ENCODE data around the gene CMC4. TPM values are rescaled to one million over a fixed set of nuclear protein-coding genes. Genes with fewer than 3 reads are reported as not detected.

The CMC4 gene
- polyA plus RNA-seq, 2 donors, result 10.1 to 14.2 TPM

- 0 to 31% methylated on average over 22 to 25 of the region's 25 CpGs for WGBS, 2 donors
- H3K4me3 ChIP-seq (ENCODE audit: low read depth in 1 of 2, low read length in 2 of 2), result peak overlapping the region; percentile 67 to 79
These were observed 851 bp upstream of the CMC4 start for GRCh38 chrX:155071694-155072280.

GRCh38 chrX:155070663-155070974 lies 317 bp downstream of the CMC4 start:
- WGBS, 2 donors, result 2 to 33% methylated on average over 16 of the region's 16 CpGs
- peak overlapping the region; percentile 69 to 91 for H3K27ac ChIP-seq (ENCODE audit: low read depth in 2 of 2, low read length in 1 of 2)

More at GRCh38 chrX:155071694-155072280, 851 bp upstream of the CMC4 start:
- H3K27ac ChIP-seq (ENCODE audit: low read depth in 2 of 2, low read length in 1 of 2), result peak overlapping the region; percentile 78 to 87
- H3K9me3 ChIP-seq (ENCODE audit: control insufficient read depth in 2 of 2, insufficient read depth in 1 of 2, low read depth in 1 of 2, low read length in 1 of 2), result no peaks in the 10 kb centered on the region
- no peaks in the 10 kb centered on the region for H3K36me3 ChIP-seq (ENCODE audit: control insufficient read depth in 2 of 2, insufficient read depth in 2 of 2, low read length in 1 of 2)
- H3K4me1 ChIP-seq (ENCODE audit: control insufficient read depth in 2 of 2, insufficient read depth in 2 of 2, low read length in 1 of 2), result no peaks in the 10 kb centered on the region
- no peaks in the 10 kb centered on the region for H3K27me3 ChIP-seq (ENCODE audit: control insufficient read depth in 1 of 2, insufficient read depth in 2 of 2, low read length in 2 of 2)

GRCh38 chrX:155070038-155070437 lies 898 bp downstream of the CMC4 start:
- Histone ChIP-seq H3K4me3 (ENCODE audit: low read depth in 1 of 2, low read length in 2 of 2) (peak overlapping the region; percentile 43 to 46), H3K9me3 (ENCODE audit: control insufficient read depth in 2 of 2, insufficient read depth in 1 of 2, low read depth in 1 of 2, low read length in 1 of 2) (no peaks in the 10 kb centered on the region), H3K4me1 (ENCODE audit: control insufficient read depth in 2 of 2, insufficient read depth in 2 of 2, low read length in 1 of 2) (no peaks in the 10 kb centered on the region), H3K27me3 (ENCODE audit: control insufficient read depth in 1 of 2, insufficient read depth in 2 of 2, low read length in 2 of 2) (no peaks in the 10 kb centered on the region), H3K36me3 (ENCODE audit: control insufficient read depth in 2 of 2, insufficient read depth in 2 of 2, low read length in 1 of 2) (no peaks in the 10 kb centered on the region), H3K27ac (ENCODE audit: low read depth in 2 of 2, low read length in 1 of 2) (no peak overlapping the region)
- WGBS, 2 donors, result 3 to 37% methylated on average over 12 of the region's 12 CpGs

More at GRCh38 chrX:155070663-155070974, 317 bp downstream of the CMC4 start:
- Histone ChIP-seq H3K27me3 (ENCODE audit: control insufficient read depth in 1 of 2, insufficient read depth in 2 of 2, low read length in 2 of 2) (no peaks in the 10 kb centered on the region), H3K4me3 (ENCODE audit: low read depth in 1 of 2, low read length in 2 of 2) (peak overlapping the region; percentile 46 to 47), H3K4me1 (ENCODE audit: control insufficient read depth in 2 of 2, insufficient read depth in 2 of 2, low read length in 1 of 2) (no peaks in the 10 kb centered on the region), H3K9me3 (ENCODE audit: control insufficient read depth in 2 of 2, insufficient read depth in 1 of 2, low read depth in 1 of 2, low read length in 1 of 2) (no peaks in the 10 kb centered on the region), H3K36me3 (ENCODE audit: control insufficient read depth in 2 of 2, insufficient read depth in 2 of 2, low read length in 1 of 2) (no peaks in the 10 kb centered on the region)

GRCh38 chrX:155069414-155069813 lies 1.5 kb downstream of the CMC4 start:
- H3K4me3 ChIP-seq (ENCODE audit: low read depth in 1 of 2, low read length in 2 of 2), result peak overlapping the region in 1 of 2 donors; percentile 46
- WGBS, 2 donors, result 68 to 74% methylated on average over 1 of the region's 1 CpG
- H3K36me3 ChIP-seq (ENCODE audit: control insufficient read depth in 2 of 2, insufficient read depth in 2 of 2, low read length in 1 of 2), result no peaks in the 10 kb centered on the region
- H3K27me3 ChIP-seq (ENCODE audit: control insufficient read depth in 1 of 2, insufficient read depth in 2 of 2, low read length in 2 of 2), result no peaks in the 10 kb centered on the region
- H3K4me1 ChIP-seq (ENCODE audit: control insufficient read depth in 2 of 2, insufficient read depth in 2 of 2, low read length in 1 of 2), result no peaks in the 10 kb centered on the region
- no peak overlapping the region for H3K27ac ChIP-seq (ENCODE audit: low read depth in 2 of 2, low read length in 1 of 2)
- no peaks in the 10 kb centered on the region for H3K9me3 ChIP-seq (ENCODE audit: control insufficient read depth in 2 of 2, insufficient read depth in 1 of 2, low read depth in 1 of 2, low read length in 1 of 2)

- Histone ChIP-seq H3K36me3 (ENCODE audit: control insufficient read depth in 2 of 2, insufficient read depth in 2 of 2, low read length in 1 of 2) (no peaks in the 10 kb centered on the region), H3K9me3 (ENCODE audit: control insufficient read depth in 2 of 2, insufficient read depth in 1 of 2, low read depth in 1 of 2, low read length in 1 of 2) (no peaks in the 10 kb centered on the region), H3K4me1 (ENCODE audit: control insufficient read depth in 2 of 2, insufficient read depth in 2 of 2, low read length in 1 of 2) (no peaks in the 10 kb centered on the region), H3K4me3 (ENCODE audit: low read depth in 1 of 2, low read length in 2 of 2) (no peak overlapping the region), H3K27ac (ENCODE audit: low read depth in 2 of 2, low read length in 1 of 2) (no peak overlapping the region), H3K27me3 (ENCODE audit: control insufficient read depth in 1 of 2, insufficient read depth in 2 of 2, low read length in 2 of 2) (no peaks in the 10 kb centered on the region)
- 41 to 63% methylated on average over 1 of the region's 1 CpG for WGBS, 2 donors
These were observed 2.8 kb downstream of the CMC4 start for GRCh38 chrX:155068165-155068564.

GRCh38 chrX:155065035-155065734 lies 5.8 kb downstream of the CMC4 start:
- no peaks in the 10 kb centered on the region for H3K36me3 ChIP-seq (ENCODE audit: control insufficient read depth in 2 of 2, insufficient read depth in 2 of 2, low read length in 1 of 2)
- H3K9me3 ChIP-seq (ENCODE audit: control insufficient read depth in 2 of 2, insufficient read depth in 1 of 2, low read depth in 1 of 2, low read length in 1 of 2), result no peaks in the 10 kb centered on the region
- no peak overlapping the region for H3K27ac ChIP-seq (ENCODE audit: low read depth in 2 of 2, low read length in 1 of 2)
- WGBS, 2 donors, result 69 to 77% methylated on average over 8 of the region's 8 CpGs
- no peaks in the 10 kb centered on the region for H3K4me1 ChIP-seq (ENCODE audit: control insufficient read depth in 2 of 2, insufficient read depth in 2 of 2, low read length in 1 of 2)
- no peak overlapping the region for H3K4me3 ChIP-seq (ENCODE audit: low read depth in 1 of 2, low read length in 2 of 2)
- no peaks in the 10 kb centered on the region for H3K27me3 ChIP-seq (ENCODE audit: control insufficient read depth in 1 of 2, insufficient read depth in 2 of 2, low read length in 2 of 2)

DNA sequence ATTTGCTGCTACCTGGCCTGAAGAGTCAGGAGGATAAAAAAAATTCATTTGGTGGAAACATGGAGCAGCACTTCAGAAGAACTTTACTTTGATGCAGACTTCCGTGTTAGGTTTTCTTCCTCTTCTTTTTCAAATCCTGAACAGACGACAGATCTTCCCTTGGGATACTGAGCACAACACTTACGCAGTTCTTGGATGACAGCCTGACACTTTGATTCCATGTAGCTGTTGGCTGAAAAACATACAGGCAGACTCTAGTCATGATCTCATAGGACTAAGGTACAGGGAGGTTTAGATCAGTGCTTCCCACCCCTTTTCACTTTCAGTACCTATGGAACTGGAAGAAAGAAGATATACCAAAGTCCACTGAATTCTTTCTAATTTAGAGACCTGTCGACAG lies 9.2 kb downstream of the CMC4 start:
- WGBS, 2 donors, result 68 to 74% methylated on average over 4 of the region's 4 CpGs
- Histone ChIP-seq H3K36me3 (ENCODE audit: control insufficient read depth in 2 of 2, insufficient read depth in 2 of 2, low read length in 1 of 2) (no peaks in the 10 kb centered on the region), H3K9me3 (ENCODE audit: control insufficient read depth in 2 of 2, insufficient read depth in 1 of 2, low read depth in 1 of 2, low read length in 1 of 2) (no peaks in the 10 kb centered on the region), H3K27ac (ENCODE audit: low read depth in 2 of 2, low read length in 1 of 2) (no peak overlapping the region), H3K27me3 (ENCODE audit: control insufficient read depth in 1 of 2, insufficient read depth in 2 of 2, low read length in 2 of 2) (no peaks in the 10 kb centered on the region), H3K4me1 (ENCODE audit: control insufficient read depth in 2 of 2, insufficient read depth in 2 of 2, low read length in 1 of 2) (no peaks in the 10 kb centered on the region), H3K4me3 (ENCODE audit: low read depth in 1 of 2, low read length in 2 of 2) (no peak overlapping the region)

DNA sequence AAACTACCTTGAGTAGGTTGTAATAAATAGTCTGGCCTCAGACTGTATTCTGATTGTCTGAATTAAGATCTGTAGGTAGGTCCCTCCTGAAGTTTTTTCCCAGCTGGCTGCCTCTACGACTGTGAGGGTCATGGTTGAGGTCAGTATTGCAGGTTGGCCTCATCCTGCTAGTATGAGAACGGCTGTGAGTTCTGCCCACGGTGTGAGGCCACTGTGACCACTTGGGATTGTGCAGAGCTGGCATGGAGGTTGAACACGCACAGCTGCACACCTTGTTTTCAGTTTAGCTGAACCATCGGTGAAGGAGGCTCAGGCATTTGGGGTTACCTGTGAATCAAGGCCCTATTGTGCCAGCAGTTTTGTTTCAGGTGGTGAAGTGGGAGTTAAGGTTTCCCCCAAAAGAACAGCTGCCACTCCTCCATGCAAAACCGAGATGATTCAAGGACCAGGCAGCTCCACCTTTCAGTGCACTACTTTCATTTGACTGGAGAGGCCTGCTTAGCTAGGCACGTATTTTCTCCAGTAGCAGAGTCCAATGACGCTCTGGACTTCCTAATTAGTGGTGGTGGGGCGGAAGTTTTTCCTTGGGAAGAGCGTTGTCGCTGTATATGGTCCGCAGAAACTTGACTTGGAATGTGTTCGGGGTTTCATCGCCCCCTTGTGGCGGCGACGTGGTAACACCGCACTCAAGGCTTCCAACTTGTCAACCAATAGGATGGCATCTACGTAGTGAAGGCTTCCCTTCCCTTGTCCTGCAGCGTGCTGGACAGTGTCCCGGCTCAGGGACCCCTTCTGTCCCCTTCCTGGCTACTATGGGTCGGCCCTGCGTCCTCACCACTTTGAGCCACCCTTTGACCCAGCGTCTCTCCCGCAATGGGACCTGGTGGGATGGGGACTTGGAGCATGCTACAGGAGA lies 13.8 kb downstream of the CMC4 start:
- Histone ChIP-seq H3K9me3 (ENCODE audit: control insufficient read depth in 2 of 2, insufficient read depth in 1 of 2, low read depth in 1 of 2, low read length in 1 of 2) (no peaks in the 10 kb centered on the region), H3K27ac (ENCODE audit: low read depth in 2 of 2, low read length in 1 of 2) (peak overlapping the region; percentile 16 to 18), H3K4me3 (ENCODE audit: low read depth in 1 of 2, low read length in 2 of 2) (peak overlapping the region in 1 of 2 donors; percentile 17), H3K27me3 (ENCODE audit: control insufficient read depth in 1 of 2, insufficient read depth in 2 of 2, low read length in 2 of 2) (no peaks in the 10 kb centered on the region), H3K4me1 (ENCODE audit: control insufficient read depth in 2 of 2, insufficient read depth in 2 of 2, low read length in 1 of 2) (no peaks in the 10 kb centered on the region), H3K36me3 (ENCODE audit: control insufficient read depth in 2 of 2, insufficient read depth in 2 of 2, low read length in 1 of 2) (no peaks in the 10 kb centered on the region)
- WGBS, 2 donors, result 17 to 27% methylated on average over 24 to 25 of the region's 25 CpGs

- no peaks in the 10 kb centered on the region for H3K9me3 ChIP-seq (ENCODE audit: control insufficient read depth in 2 of 2, insufficient read depth in 1 of 2, low read depth in 1 of 2, low read length in 1 of 2)
- WGBS, 2 donors, result 64 to 96% methylated on average over 1 of the region's 1 CpG
These were observed 14.5 kb downstream of the CMC4 start for GRCh38 chrX:155056471-155056870.

More at GRCh38 chrX:155056471-155056870, 14.5 kb downstream of the CMC4 start:
- H3K27me3 ChIP-seq (ENCODE audit: control insufficient read depth in 1 of 2, insufficient read depth in 2 of 2, low read length in 2 of 2), result no peaks in the 10 kb centered on the region
- H3K36me3 ChIP-seq (ENCODE audit: control insufficient read depth in 2 of 2, insufficient read depth in 2 of 2, low read length in 1 of 2), result no peaks in the 10 kb centered on the region
- H3K4me3 ChIP-seq (ENCODE audit: low read depth in 1 of 2, low read length in 2 of 2), result no peak overlapping the region
- no peak overlapping the region for H3K27ac ChIP-seq (ENCODE audit: low read depth in 2 of 2, low read length in 1 of 2)
- H3K4me1 ChIP-seq (ENCODE audit: control insufficient read depth in 2 of 2, insufficient read depth in 2 of 2, low read length in 1 of 2), result no peaks in the 10 kb centered on the region

All from esophagus (tissue), 2 donors.